H9 (cell line): ENCODE measurements around the gene PAPLN. TPM values are rescaled to one million over a fixed set of nuclear protein-coding genes. Genes with fewer than 3 reads are reported as not detected.
A peak's percentile ranks its signal among the peaks of the same experiment; 100 is the strongest.

Experiments used
- DNase-seq: peaks from one replicate; pipeline ENCODE4 v3.0.0-alpha.2; 2017
- H2AFZ ChIP-seq: one replicate; pipeline ENCODE4 v1.6.1; 2013; ENCODE audit warnings: mild to moderate bottlenecking, low read length, control low read depth, moderate library complexity
- H2AK5ac ChIP-seq: 2 replicates; pipeline ENCODE4 v1.6.1; 2013; ENCODE audit warnings: low read length, control low read depth, mixed read lengths; ENCODE audit not compliant: insufficient read length
- H2BK120ac ChIP-seq: one replicate; pipeline ENCODE4 v1.6.1; 2013; ENCODE audit warnings: low read depth, mild to moderate bottlenecking, low read length, control low read depth, inconsistent platforms; ENCODE audit not compliant: poor library complexity, severe bottlenecking
- H2BK12ac ChIP-seq: 2 replicates; pipeline ENCODE4 v1.6.1; 2013; ENCODE audit warnings: low read length, control low read depth, mixed read lengths, low read depth; ENCODE audit not compliant: insufficient read length
- H2BK15ac ChIP-seq: 2 replicates; pipeline ENCODE4 v1.6.1; 2013; ENCODE audit warnings: low read depth, low read length, control low read depth
- H2BK20ac ChIP-seq: one replicate; pipeline ENCODE4 v1.6.1; 2013; ENCODE audit warnings: low read depth, mild to moderate bottlenecking, low read length, control low read depth, inconsistent platforms; ENCODE audit not compliant: poor library complexity, severe bottlenecking
- H2BK5ac ChIP-seq: 2 replicates; pipeline ENCODE4 v1.6.1; 2013; ENCODE audit warnings: low read length, control low read depth, mixed read lengths; ENCODE audit not compliant: insufficient read length
- H3K14ac ChIP-seq: 2 replicates; pipeline ENCODE4 v1.6.1; 2013; ENCODE audit warnings: low read length, control low read depth; ENCODE audit not compliant: insufficient read depth
- H3K18ac ChIP-seq: 2 replicates; pipeline ENCODE4 v1.6.1; 2013; ENCODE audit warnings: low read depth, mild to moderate bottlenecking, mixed read lengths, low read length, control low read depth; ENCODE audit not compliant: insufficient read length
- H3K23ac ChIP-seq: 2 replicates; pipeline ENCODE4 v1.6.1; 2013; ENCODE audit warnings: low read length, control low read depth, mixed read lengths, low read depth; ENCODE audit not compliant: insufficient read length
- H3K23me2 ChIP-seq: 2 replicates; pipeline ENCODE4 v1.6.1; 2013; ENCODE audit warnings: low read depth, mild to moderate bottlenecking, mixed read lengths, low read length, control low read depth; ENCODE audit not compliant: insufficient read length, poor library complexity, severe bottlenecking
- H3K27ac ChIP-seq: 2 replicates; pipeline ENCODE4 v1.5.1; 2013; ENCODE audit warnings: low read length, control low read depth, mixed read lengths, low read depth; ENCODE audit not compliant: insufficient read length
- H3K27me3 ChIP-seq: 2 replicates; pipeline ENCODE4 v1.6.1; 2013; ENCODE audit warnings: low read length, control low read depth, inconsistent platforms; ENCODE audit not compliant: insufficient read depth
- H3K4ac ChIP-seq: 2 replicates; pipeline ENCODE4 v1.6.1; 2013; ENCODE audit warnings: low read depth, mild to moderate bottlenecking, control low read depth, inconsistent platforms, low read length, moderate library complexity
- H3K4me1 ChIP-seq: 2 replicates; pipeline ENCODE4 v1.6.1; 2013; ENCODE audit warnings: low read length, control low read depth, inconsistent platforms; ENCODE audit not compliant: insufficient read depth
- H3K4me2 ChIP-seq: 2 replicates; pipeline ENCODE4 v1.6.1; 2013; ENCODE audit warnings: low read length, control low read depth, mixed read lengths; ENCODE audit not compliant: insufficient read length, insufficient read depth
- H3K56ac ChIP-seq: 2 replicates; pipeline ENCODE4 v1.6.1; 2013; ENCODE audit warnings: low read depth, mild to moderate bottlenecking, mixed read lengths, low read length, control low read depth; ENCODE audit not compliant: insufficient read length
- H3K79me1 ChIP-seq: 2 replicates; pipeline ENCODE4 v1.6.1; 2013; ENCODE audit warnings: low read depth, mild to moderate bottlenecking, moderate library complexity, low read length, control low read depth, inconsistent platforms; ENCODE audit not compliant: insufficient read depth, poor library complexity, severe bottlenecking
- H3K79me2 ChIP-seq: 2 replicates; pipeline ENCODE4 v1.6.1; 2013; ENCODE audit warnings: low read length, control low read depth, inconsistent platforms; ENCODE audit not compliant: insufficient read depth
- H3K9ac ChIP-seq: 2 replicates; pipeline ENCODE4 v1.6.1; 2013; ENCODE audit warnings: low read length, control low read depth, mixed read lengths; ENCODE audit not compliant: insufficient read length; ENCODE audit errors: extremely low read depth
- H3K9me3 ChIP-seq: one replicate; pipeline ENCODE4 v1.6.1; 2013; ENCODE audit warnings: low read depth, low read length, inconsistent platforms; ENCODE audit not compliant: control insufficient read depth
- H3T11ph ChIP-seq: one replicate; pipeline ENCODE4 v1.6.1; 2013; ENCODE audit warnings: mild to moderate bottlenecking, low read length, control low read depth, inconsistent platforms
- H4K20me1 ChIP-seq: one replicate; pipeline ENCODE4 v1.6.1; 2013; ENCODE audit not compliant: control insufficient read depth, insufficient read length, insufficient read depth
- H4K5ac ChIP-seq: 2 replicates; pipeline ENCODE4 v1.6.1; 2013; ENCODE audit warnings: low read depth, mild to moderate bottlenecking, mixed read lengths, low read length, control low read depth; ENCODE audit not compliant: insufficient read length
- H4K8ac ChIP-seq: replicated peaks from 2 replicates; pipeline ENCODE4 v1.6.1; 2013; ENCODE audit warnings: low read length, control low read depth, mixed read lengths, low read depth; ENCODE audit not compliant: insufficient read length
- H4K91ac ChIP-seq: 2 replicates; pipeline ENCODE4 v1.6.1; 2013; ENCODE audit warnings: low read depth, mild to moderate bottlenecking, moderate library complexity, mixed read lengths, low read length, control low read depth; ENCODE audit not compliant: insufficient read length
- H3K27ac Mint-ChIP-seq, 3 experiments: 2 replicates in 2 of 3; 3 replicates in 1 of 3; pipeline ENCODE4 v1.8.0; 2020 to 2021; ENCODE audit warnings: mixed read lengths in 3 of 3, mild to moderate bottlenecking in 1 of 3, moderate library complexity in 1 of 3
- H3K27me3 Mint-ChIP-seq: 2 replicates; pipeline ENCODE4 v1.8.0; 2021; ENCODE audit warnings: low read depth, mild to moderate bottlenecking, moderate library complexity, mixed read lengths
- H3K36me3 Mint-ChIP-seq, 3 experiments: 2 replicates in 2 of 3; 3 replicates in 1 of 3; pipeline ENCODE4 v1.8.0; 2020 to 2021; ENCODE audit warnings: low read depth in 3 of 3, mixed read lengths in 3 of 3; ENCODE audit not compliant: insufficient read depth in 1 of 3
- H3K4me1 Mint-ChIP-seq, 2 experiments: 2 replicates each; pipeline ENCODE4 v1.8.0; 2020; ENCODE audit warnings: mixed read lengths in 2 of 2
- H3K4me3 Mint-ChIP-seq, 2 experiments: 2 replicates in 1 of 2; 3 replicates in 1 of 2; pipeline ENCODE4 v1.8.0; 2020 to 2021; ENCODE audit warnings: mild to moderate bottlenecking in 2 of 2, mixed read lengths in 2 of 2, moderate library complexity in 1 of 2
- H3K9me3 Mint-ChIP-seq, 2 experiments: 2 replicates in 1 of 2; 3 replicates in 1 of 2; pipeline ENCODE4 v1.8.0; 2020; ENCODE audit warnings: mild to moderate bottlenecking in 2 of 2, mixed read lengths in 2 of 2, moderate library complexity in 1 of 2
- WGBS: extraction: QIAGEN DNeasy Blood & Tissue Kit; methylation state at CpG from one replicate; pipeline ENCODE4 v1.1.7; 2013; ENCODE audit warnings: missing lambda C conversion rate, low lambda C conversion rate, mixed read lengths; ENCODE audit not compliant: insufficient read length; ENCODE audit errors: extremely low coverage; 5-methylcytosine and 5-hydroxymethylcytosine counted together
- total RNA-seq: library from RNA; stranded (reverse); gene quantifications from 2 replicates; pipeline ENCODE4 v1.2.1, GENCODE V29; 2021
- TF ChIP-seq, protein P1 (sequence below): fragments of 200-600 bp; sonication (generic); conservative IDR thresholded peaks from 3 replicates; pipeline ENCODE4 v1.8.0; 2021; ENCODE audit warnings: antibody characterized with exemption, mild to moderate bottlenecking

PAPLN gene
- total RNA-seq, 1 experiment from 2014 or later: 8.5 TPM

DNA sequence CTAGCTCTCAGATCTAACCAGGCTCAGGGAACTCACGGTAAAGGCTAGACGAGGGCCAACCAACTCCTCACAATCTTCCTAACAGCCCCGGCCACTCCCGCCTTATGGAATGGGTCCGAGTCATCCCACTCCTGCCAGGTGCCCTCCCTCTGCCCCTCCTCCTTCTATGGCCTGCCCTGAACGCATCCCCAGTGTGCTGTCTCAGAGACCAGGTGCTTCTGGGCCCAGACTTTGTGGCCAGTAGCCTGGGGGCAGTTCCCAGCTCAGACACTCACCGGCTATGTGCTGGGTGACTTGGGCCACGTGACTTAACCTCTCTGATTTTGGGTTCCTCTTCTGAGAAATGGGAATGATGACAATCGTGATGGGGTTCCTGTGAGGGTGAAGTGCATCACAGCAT, 22.5 kb downstream of the PAPLN start:
- no peak overlapping the region for H2AK5ac ChIP-seq
- H3K36me3 Mint-ChIP-seq: peaks cover 2 to 4% (median 3%) of the 10 kb centered on the region in 3 experiments; a peak in 4 of 7 replicates
- no peaks in the 10 kb centered on the region for H4K20me1 ChIP-seq
- TF ChIP-seq, protein P1, sequence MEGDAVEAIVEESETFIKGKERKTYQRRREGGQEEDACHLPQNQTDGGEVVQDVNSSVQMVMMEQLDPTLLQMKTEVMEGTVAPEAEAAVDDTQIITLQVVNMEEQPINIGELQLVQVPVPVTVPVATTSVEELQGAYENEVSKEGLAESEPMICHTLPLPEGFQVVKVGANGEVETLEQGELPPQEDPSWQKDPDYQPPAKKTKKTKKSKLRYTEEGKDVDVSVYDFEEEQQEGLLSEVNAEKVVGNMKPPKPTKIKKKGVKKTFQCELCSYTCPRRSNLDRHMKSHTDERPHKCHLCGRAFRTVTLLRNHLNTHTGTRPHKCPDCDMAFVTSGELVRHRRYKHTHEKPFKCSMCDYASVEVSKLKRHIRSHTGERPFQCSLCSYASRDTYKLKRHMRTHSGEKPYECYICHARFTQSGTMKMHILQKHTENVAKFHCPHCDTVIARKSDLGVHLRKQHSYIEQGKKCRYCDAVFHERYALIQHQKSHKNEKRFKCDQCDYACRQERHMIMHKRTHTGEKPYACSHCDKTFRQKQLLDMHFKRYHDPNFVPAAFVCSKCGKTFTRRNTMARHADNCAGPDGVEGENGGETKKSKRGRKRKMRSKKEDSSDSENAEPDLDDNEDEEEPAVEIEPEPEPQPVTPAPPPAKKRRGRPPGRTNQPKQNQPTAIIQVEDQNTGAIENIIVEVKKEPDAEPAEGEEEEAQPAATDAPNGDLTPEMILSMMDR: no peak
- H2BK20ac ChIP-seq: no peak overlapping the region
- H3K56ac ChIP-seq: no peak overlapping the region
- H3K27me3 Mint-ChIP-seq: no peaks in the 10 kb centered on the region
- H2BK120ac ChIP-seq: no peak overlapping the region
- peaks cover 2 to 5% of the 10 kb centered on the region in 2 experiments; a peak in 1 of 4 replicates for H3K4me1 Mint-ChIP-seq
- H2BK15ac ChIP-seq: no peak overlapping the region
- no peak overlapping the region for H3K27ac ChIP-seq
- H3K9me3 ChIP-seq: no peaks in the 10 kb centered on the region
- no peaks in the 10 kb centered on the region for H3K79me2 ChIP-seq
- no peaks in the 10 kb centered on the region for H3K27me3 ChIP-seq
- no peak overlapping the region for H3K4me2 ChIP-seq
- DNase-seq: peak; percentile 41
- H3K9ac ChIP-seq: no peak overlapping the region
- H4K8ac ChIP-seq: no peak overlapping the region
- no peak overlapping the region for H4K5ac ChIP-seq
- peaks cover 0 to 2% of the 10 kb centered on the region in 2 experiments; a peak in 1 of 5 replicates for H3K9me3 Mint-ChIP-seq
- no peaks in the 10 kb centered on the region for H3K23me2 ChIP-seq
- no peak overlapping the region for H2BK5ac ChIP-seq
- no peak overlapping the region for H4K91ac ChIP-seq
- no peak overlapping the region; the same call in 1 of the 2 replicates for H3K14ac ChIP-seq
- H3K27ac Mint-ChIP-seq: peak overlapping the region in 2 of 3 experiments; percentile 9 to 23; a peak in 1 of 7 replicates
- no peak overlapping the region for H3K18ac ChIP-seq
- H3T11ph ChIP-seq: no peak overlapping the region
- no peak overlapping the region for H2BK12ac ChIP-seq
- H3K79me1 ChIP-seq: no peaks in the 10 kb centered on the region
- no peak overlapping the region for H2AFZ ChIP-seq
- WGBS: no CpG with 5 or more reads among the region's 9 CpGs
- H3K4me3 Mint-ChIP-seq: no peak overlapping the region
- H3K4me1 ChIP-seq: no peaks in the 10 kb centered on the region
- no peak overlapping the region for H3K4ac ChIP-seq
- no peak overlapping the region for H3K23ac ChIP-seq
